ENCODE results near the gene PAX4. TPM values are rescaled to one million over a fixed set of nuclear protein-coding genes. Genes with fewer than 3 reads are reported as not detected.

PAX4 gene
- total RNA-seq, 1 experiment from 2014 or later, result not detected

- peaks cover 53% of the 10 kb centered on the region; the same call in 1 of the 2 replicates for H4K20me1 ChIP-seq (ENCODE audit: insufficient read depth)
- H3K79me2 ChIP-seq (ENCODE audit: insufficient read depth, low read length), result peaks cover 100% of the 10 kb centered on the region
- no peaks in the 10 kb centered on the region for H3K27me3 ChIP-seq (ENCODE audit: insufficient read depth, low read length)
- ATAC-seq, result no peak
- H3K9ac ChIP-seq (ENCODE audit: low read length), result no peak overlapping the region
- H3K4me3 ChIP-seq (replicated peaks in 1 of 2; ENCODE audit: low read depth in 1 of 2, low read length in 2 of 2), result no peak overlapping the region
- intact Hi-C loops (cut with micrococcal nuclease), result no loop called here
- no peak overlapping the region for H3K4me2 ChIP-seq (ENCODE audit: low read length)
- BruUV-seq (replicated peaks), result no TSS peak
- peaks cover 12 to 13% of the 10 kb centered on the region in 2 experiments for H3K4me1 ChIP-seq (ENCODE audit: control insufficient read depth in 1 of 2, insufficient read depth in 2 of 2, low read length in 2 of 2)
- no peak overlapping the region for H2AFZ ChIP-seq (ENCODE audit: low read depth, low read length, poor library complexity, severe bottlenecking)
- DNase-seq (ENCODE audit: low read depth, low spot score), result no peak
- RAD21 ChIA-PET (ENCODE audit: low non-redundant PET in 1 of 2, low total read pairs in 2 of 2, uncharacterized antibody in 2 of 2, unreplicated experiment in 2 of 2), result no interaction called here
- no peaks in the 10 kb centered on the region for H3K9me3 ChIP-seq (ENCODE audit: control insufficient read depth in 1 of 2, insufficient read depth in 1 of 2, low read depth in 1 of 2, low read length in 2 of 2)
- H3K9me2 ChIP-seq (ENCODE audit: insufficient read depth), result no peaks in the 10 kb centered on the region
- POLR2A ChIA-PET, result no interaction called here
- CTCF ChIA-PET, result no interaction called here
- TF ChIP-seq POLR2A (IDR thresholded peaks at IDR 0.05; ENCODE audit: borderline replicate concordance, extremely low read depth, insufficient read depth, insufficient read length), result no peak
- no peak for TF ChIP-seq POLR2AphosphoS5 (IDR thresholded peaks at IDR 0.05; ENCODE audit: low read depth, low read length)
- no peak for TF ChIP-seq CTCF (IDR thresholded peaks at IDR 0.05 in 2 of 3, conservative IDR thresholded peaks at IDR 0.05 in 1 of 3; ENCODE audit: borderline replicate concordance in 1 of 3, insufficient read depth in 1 of 3, low read depth in 2 of 3, low read length in 2 of 3)
- TF ChIP-seq EZH2 (IDR thresholded peaks at IDR 0.05), result no peak
- TF ChIP-seq SP1 (IDR thresholded peaks at IDR 0.05; ENCODE audit: low read depth), result no peak
- no peak for TF ChIP-seq FOSL1 (IDR thresholded peaks at IDR 0.05; ENCODE audit: low read depth)
- TF ChIP-seq CBX3 (IDR thresholded peaks at IDR 0.05; ENCODE audit: low read depth), result no peak
- no peak for TF ChIP-seq EGR1 (IDR thresholded peaks at IDR 0.05; ENCODE audit: low read depth)
- H3K27ac ChIP-seq (ENCODE audit: low read depth, low read length), result no peak overlapping the region
- H3K36me3 ChIP-seq (ENCODE audit: control insufficient read depth in 1 of 2, insufficient read depth in 2 of 2, low read length in 2 of 2), result peaks cover 28 to 31% of the 10 kb centered on the region in 2 experiments; a peak in 3 of 4 replicates
Observed at GRCh38 chr7:127657500-127657899, 39.6 kb upstream of the PAX4 start.

GRCh38 chr7:127655720-127656119, 37.8 kb upstream of the PAX4 start:
- Histone ChIP-seq H3K27me3 (ENCODE audit: insufficient read depth, low read length) (no peaks in the 10 kb centered on the region), H3K9ac (ENCODE audit: low read length) (no peak overlapping the region), H3K79me2 (ENCODE audit: insufficient read depth, low read length) (peaks cover 88% of the 10 kb centered on the region), H3K4me3 (replicated peaks in 1 of 2; ENCODE audit: low read depth in 1 of 2, low read length in 2 of 2) (no peak overlapping the region), H3K9me2 (ENCODE audit: insufficient read depth) (no peaks in the 10 kb centered on the region), H2AFZ (ENCODE audit: low read depth, low read length, poor library complexity, severe bottlenecking) (no peak overlapping the region), H3K4me2 (ENCODE audit: low read length) (no peak overlapping the region), H3K36me3 (ENCODE audit: control insufficient read depth in 1 of 2, insufficient read depth in 2 of 2, low read length in 2 of 2) (peaks cover 22 to 26% of the 10 kb centered on the region in 2 experiments; a peak in 3 of 4 replicates), H3K9me3 (ENCODE audit: control insufficient read depth in 1 of 2, insufficient read depth in 1 of 2, low read depth in 1 of 2, low read length in 2 of 2) (no peaks in the 10 kb centered on the region), H4K20me1 (ENCODE audit: insufficient read depth) (peaks cover 47% of the 10 kb centered on the region; the same call in 1 of the 2 replicates), H3K27ac (ENCODE audit: low read depth, low read length) (no peak overlapping the region), H3K4me1 (ENCODE audit: control insufficient read depth in 1 of 2, insufficient read depth in 2 of 2, low read length in 2 of 2) (peaks cover 16 to 22% of the 10 kb centered on the region in 2 experiments)
- ChIA-PET RAD21 (ENCODE audit: low non-redundant PET in 1 of 2, low total read pairs in 2 of 2, uncharacterized antibody in 2 of 2, unreplicated experiment in 2 of 2) (no interaction called here), POLR2A (no interaction called here), CTCF (no interaction called here)
- no peak for ATAC-seq
- no peak for DNase-seq (ENCODE audit: low read depth, low spot score)
- intact Hi-C loops (cut with micrococcal nuclease), result no loop called here
- BruUV-seq (replicated peaks), result no TSS peak
- TF ChIP-seq ZFX (IDR thresholded peaks at IDR 0.05), result no peak
- TF ChIP-seq FOSL1 (IDR thresholded peaks at IDR 0.05; ENCODE audit: low read depth), result no peak
- TF ChIP-seq ZNF274 (IDR thresholded peaks at IDR 0.05; ENCODE audit: low read depth, low read length), result no peak
- TF ChIP-seq CTCF (IDR thresholded peaks at IDR 0.05 in 2 of 3, conservative IDR thresholded peaks at IDR 0.05 in 1 of 3; ENCODE audit: borderline replicate concordance in 1 of 3, insufficient read depth in 1 of 3, low read depth in 2 of 3, low read length in 2 of 3), result no peak
- TF ChIP-seq EGR1 (IDR thresholded peaks at IDR 0.05; ENCODE audit: low read depth), result no peak
- TF ChIP-seq MAX (IDR thresholded peaks at IDR 0.05), result no peak
- no peak for TF ChIP-seq ZBTB33 (IDR thresholded peaks at IDR 0.05; ENCODE audit: extremely low read depth, insufficient replicate concordance, low read length)
- TF ChIP-seq EZH2 (IDR thresholded peaks at IDR 0.05), result no peak
- no peak for TF ChIP-seq TCF7L2 (IDR thresholded peaks at IDR 0.05; ENCODE audit: borderline replicate concordance, extremely low read depth, insufficient read depth, insufficient read length)

Measured in HCT116 (cell line).